WTC11 (cell line): ENCODE measurements around the gene SAMM50.

Experiments
- CREM ChIP-seq: sonication (generic); formaldehyde crosslinking; IDR thresholded peaks from 2 replicates; pipeline ENCODE4 v1.8.1; 2022; ENCODE audit warnings: mild to moderate bottlenecking, missing genetic modification reagents, moderate library complexity
- CTCF ChIP-seq: fragments of 200-600 bp; IDR thresholded peaks from 2 replicates; pipeline ENCODE4 v1.8.0; 2022; ENCODE audit warnings: antibody characterized with exemption
- ELF4 ChIP-seq: sonication (generic); formaldehyde crosslinking; IDR thresholded peaks from 2 replicates; pipeline ENCODE4 v1.8.1; 2022; ENCODE audit warnings: low read depth, mild to moderate bottlenecking, moderate library complexity, missing genetic modification reagents
- IRF1 ChIP-seq: sonication (generic); formaldehyde crosslinking; IDR thresholded peaks from 2 replicates; pipeline ENCODE4 v1.8.0; 2023; ENCODE audit warnings: missing genetic modification reagents
- MAX ChIP-seq: sonication (generic); formaldehyde crosslinking; IDR thresholded peaks from 2 replicates; pipeline ENCODE4 v1.8.0; 2022; ENCODE audit warnings: mild to moderate bottlenecking, missing genetic modification reagents
- MLX ChIP-seq: sonication (generic); formaldehyde crosslinking; IDR thresholded peaks from 2 replicates; pipeline ENCODE4 v1.8.1; 2023; ENCODE audit warnings: mild to moderate bottlenecking, missing genetic modification reagents, moderate library complexity
- MXD4 ChIP-seq: fragments of 250-450 bp; sonication (Bioruptor Pico); IDR thresholded peaks from 2 replicates; pipeline ENCODE4 v1.8.0; 2021; ENCODE audit warnings: mild to moderate bottlenecking, moderate library complexity, borderline replicate concordance
- NR2C2 ChIP-seq: sonication (generic); formaldehyde crosslinking; IDR thresholded peaks from 2 replicates; pipeline ENCODE4 v1.8.0; 2022; ENCODE audit warnings: mild to moderate bottlenecking, missing genetic modification reagents
- ZNF121 ChIP-seq: sonication (generic); formaldehyde crosslinking; IDR thresholded peaks from 2 replicates; pipeline ENCODE4 v1.8.0; 2023; ENCODE audit warnings: missing genetic modification reagents
- ZNF232 ChIP-seq: sonication (generic); formaldehyde crosslinking; IDR thresholded peaks from 2 replicates; pipeline ENCODE4 v1.8.0; 2022; ENCODE audit warnings: mild to moderate bottlenecking, missing genetic modification reagents
- ZNF532 ChIP-seq: fragments of 250-450 bp; sonication (Bioruptor Pico); IDR thresholded peaks from 2 replicates; pipeline ENCODE4 v1.9.0; 2021; ENCODE audit warnings: mild to moderate bottlenecking, borderline replicate concordance

- TF ChIP-seq ZNF232 (CRISPR knock-in tag) (no peak), MXD4 (CRISPR knock-in tag) (no peak), ZNF532 (no peak), ELF4 (CRISPR knock-in tag) (no peak), CTCF (no peak), MAX (CRISPR knock-in tag) (no peak), MLX (CRISPR knock-in tag) (no peak), CREM (no peak), ZNF121 (CRISPR knock-in tag) (no peak), NR2C2 (no peak), IRF1 (no peak)
These were observed 45.5 kb upstream of the SAMM50 start for GRCh38 chr22:43909708-43910107.
